Measurements from ENCODE around the gene SLC48A1.

GRCh38 chr12:47742253-47742825 is 30.7 kb upstream of the SLC48A1 start:
- peak in 6 of 7 experiments; percentile 49 to 99 (median 95) for TF ChIP-seq CTCF (IDR thresholded peaks at IDR 0.05)
- no peak for TF ChIP-seq POLR2A (IDR thresholded peaks at IDR 0.05)
- TF ChIP-seq POLR2AphosphoS5 (IDR thresholded peaks at IDR 0.05), result peak in 1 of 3 donors; percentile 53
- TF ChIP-seq EP300 (IDR thresholded peaks at IDR 0.05), result no peak
